UCSD-AML1 (cell line): Measurements from ENCODE around the gene KCNK18.
"Not testable (repeated sequence)": the region's sequence is repeated elsewhere in the genome, so short reads cannot be mapped to it uniquely, and the experiment has no call there.

ENCODE experiments used
- DNase-seq: peaks from one replicate; lab custom pipeline; 2025; ENCODE audit not compliant: unreplicated experiment; lab: John Stamatoyannopoulos, UW

KCNK18 gene

DNA sequence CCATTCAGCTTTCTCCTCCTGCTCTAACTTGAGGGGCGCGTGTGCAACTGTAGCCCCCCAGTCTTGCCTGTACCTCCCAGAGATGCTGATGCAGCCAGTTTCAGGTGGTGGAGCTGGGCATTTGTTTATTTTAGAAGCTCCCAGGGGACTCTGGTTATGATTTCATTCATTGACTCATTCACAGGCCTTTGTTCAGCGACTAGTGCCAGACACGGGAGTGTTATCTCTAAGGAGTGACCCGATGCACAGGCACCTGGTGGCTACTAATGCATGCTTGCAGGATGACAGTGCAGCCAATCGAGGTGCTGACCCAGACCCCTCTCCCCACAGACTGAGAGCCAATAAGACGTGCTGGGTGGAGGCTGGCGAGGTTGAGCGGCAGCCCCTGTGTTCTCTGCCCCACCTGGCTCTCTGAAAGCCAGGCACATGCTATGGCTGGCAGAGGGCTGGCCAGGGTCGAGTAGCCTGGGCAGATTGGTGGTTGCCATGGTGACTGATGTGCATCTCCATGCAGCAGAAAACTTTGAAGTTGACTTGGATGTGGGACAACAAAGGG lies 23.9 kb downstream of the KCNK18 start:
- DNase-seq: no peak

GRCh38 chr10:117222552-117222951 lies 25.3 kb downstream of the KCNK18 start:
- DNase-seq: no peak

DNA sequence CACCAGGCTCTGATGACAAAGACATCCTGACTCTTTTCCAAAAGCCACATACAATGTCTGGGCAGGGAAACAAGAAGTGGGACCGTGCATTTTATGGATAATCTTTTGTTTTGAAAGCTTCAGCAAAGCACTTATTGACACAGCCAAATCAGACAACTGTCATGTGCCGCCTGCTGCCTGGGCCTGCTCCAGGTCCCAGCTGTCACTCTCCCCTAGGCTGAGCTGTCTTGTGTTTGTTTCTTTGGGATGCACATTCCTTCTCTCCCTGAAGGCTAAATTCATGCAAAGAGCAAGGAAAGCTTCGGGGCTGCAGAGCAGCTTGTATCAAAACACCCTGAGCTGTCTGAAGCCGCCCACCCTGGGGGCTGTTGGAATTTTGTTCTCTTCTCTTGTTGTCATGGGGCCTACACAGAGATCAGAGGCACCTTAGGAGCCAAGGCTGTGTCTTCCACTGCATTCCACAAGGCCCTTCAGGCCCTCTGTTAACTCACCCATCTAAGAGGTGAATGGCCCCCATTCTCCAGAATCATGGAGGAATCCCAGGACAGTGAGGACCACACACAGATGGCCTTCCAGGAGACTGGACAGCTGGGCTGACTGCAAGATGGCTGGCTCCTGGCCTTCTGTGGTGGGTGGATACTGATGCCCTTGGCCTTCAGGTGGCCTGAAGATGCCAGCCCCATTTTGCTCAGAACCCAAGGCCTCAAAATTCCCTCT lies 25.8 kb downstream of the KCNK18 start:
- DNase-seq: no peak

DNA sequence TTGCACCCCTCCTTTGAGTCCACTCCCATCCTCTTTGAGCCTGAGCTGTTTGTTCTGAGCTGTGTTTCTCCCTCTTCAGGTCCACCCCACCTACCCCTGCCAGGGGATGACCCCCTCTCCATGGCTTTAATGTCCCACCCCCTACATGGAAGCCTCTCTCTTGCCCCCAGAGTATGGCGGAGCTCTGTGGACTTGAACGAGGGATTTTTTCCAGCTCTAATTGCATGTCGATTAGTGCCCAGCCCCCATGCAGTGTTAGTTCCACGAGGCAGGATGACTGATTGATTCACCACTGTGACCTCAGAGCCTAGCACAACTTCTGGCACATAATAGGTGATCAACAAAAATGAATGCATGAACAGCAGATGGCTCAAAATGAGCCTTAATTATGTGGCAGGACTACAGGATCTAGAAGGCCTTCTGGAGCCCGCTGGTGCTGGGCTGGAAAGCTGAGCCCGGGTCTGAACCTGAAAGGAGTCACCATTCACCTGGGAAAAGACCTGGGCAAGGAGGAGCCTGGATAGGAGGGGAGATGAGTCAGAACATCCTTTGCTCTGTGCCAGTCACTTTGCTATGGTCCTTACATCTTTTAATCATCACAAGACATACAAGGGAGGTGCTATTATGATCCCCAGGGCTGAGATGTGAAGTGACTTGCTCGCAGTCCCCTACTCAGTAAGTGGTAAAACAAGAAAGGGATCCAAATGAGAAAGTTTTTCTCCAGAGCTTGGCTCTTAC lies 26.6 kb downstream of the KCNK18 start:
- DNase-seq: no peak

- DNase-seq: no peak
Observed at GRCh38 chr10:117224881-117225280, 27.6 kb downstream of the KCNK18 start.

GRCh38 chr10:117226813-117227451 lies 29.6 kb downstream of the KCNK18 start:
- peak; percentile 66 for DNase-seq

- no peak for DNase-seq
Observed at GRCh38 chr10:117228210-117228609, 30.9 kb downstream of the KCNK18 start.

- DNase-seq: not testable (repeated sequence)
Observed at GRCh38 chr10:117230107-117230506, 32.8 kb downstream of the KCNK18 start.

- DNase-seq: no peak
Observed at GRCh38 chr10:117237401-117237991, 40.2 kb downstream of the KCNK18 start.

- DNase-seq: no peak
Observed at GRCh38 chr10:117239051-117239450, 41.8 kb downstream of the KCNK18 start.

DNA sequence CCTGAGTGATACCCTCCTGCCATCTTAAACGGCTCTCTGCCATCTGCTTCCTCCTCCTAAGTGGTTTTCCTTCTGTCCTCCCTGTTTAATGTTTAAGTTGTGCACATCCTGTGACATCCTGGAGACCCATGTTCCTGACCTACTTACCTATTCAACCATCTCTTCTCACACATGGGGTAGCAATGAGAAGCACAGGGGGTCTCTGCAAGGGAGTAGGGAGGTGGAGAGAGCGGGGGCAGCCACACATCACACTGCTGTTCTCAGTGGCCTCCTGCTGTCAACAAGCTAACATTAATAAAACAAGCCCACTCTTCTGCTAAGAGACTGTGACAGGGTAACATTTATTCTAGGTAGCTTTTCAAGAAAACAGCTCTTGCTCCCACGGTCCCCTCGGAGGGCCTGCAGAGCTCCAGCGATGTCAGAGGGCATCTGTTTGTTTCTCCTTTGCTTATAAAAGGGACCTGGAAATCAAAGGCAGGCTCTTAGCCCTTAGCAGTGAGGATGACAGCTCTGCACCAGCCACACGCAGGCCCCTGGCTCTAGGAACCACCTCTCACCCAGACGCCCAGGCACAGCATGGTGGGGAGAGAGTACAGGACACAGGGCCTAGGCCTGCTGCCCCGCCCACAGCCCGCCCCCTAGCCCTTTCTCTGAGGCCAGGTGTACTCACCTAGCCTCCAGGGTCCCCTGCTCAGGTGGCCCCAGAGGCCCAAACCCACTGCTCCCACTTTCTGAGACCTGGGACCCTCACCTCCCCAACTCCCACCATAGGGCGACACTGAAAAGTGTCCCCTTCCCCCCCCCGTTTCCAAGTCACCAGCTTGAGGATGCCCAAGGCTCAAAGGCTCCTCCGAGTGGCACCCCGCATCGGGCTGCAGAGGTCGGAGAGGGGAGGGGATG lies 42.7 kb downstream of the KCNK18 start:
- peak; percentile 53 for DNase-seq

- DNase-seq: no peak
Observed at GRCh38 chr10:117240621-117241529, 43.6 kb downstream of the KCNK18 start, which contains the start of gene SLC18A2. Gene SLC18A2, plus strand, starts transcription at chr10:117241114. Its CDS starts 580 bp downstream, at chr10:117241694.

- peak; percentile 54 for DNase-seq
Observed at GRCh38 chr10:117241541-117242462, 44.5 kb downstream of the KCNK18 start.

GRCh38 chr10:117242463-117242832 lies 45.2 kb downstream of the KCNK18 start:
- no peak for DNase-seq

GRCh38 chr10:117246997-117247671 lies 49.8 kb downstream of the KCNK18 start:
- no peak for DNase-seq

DNA sequence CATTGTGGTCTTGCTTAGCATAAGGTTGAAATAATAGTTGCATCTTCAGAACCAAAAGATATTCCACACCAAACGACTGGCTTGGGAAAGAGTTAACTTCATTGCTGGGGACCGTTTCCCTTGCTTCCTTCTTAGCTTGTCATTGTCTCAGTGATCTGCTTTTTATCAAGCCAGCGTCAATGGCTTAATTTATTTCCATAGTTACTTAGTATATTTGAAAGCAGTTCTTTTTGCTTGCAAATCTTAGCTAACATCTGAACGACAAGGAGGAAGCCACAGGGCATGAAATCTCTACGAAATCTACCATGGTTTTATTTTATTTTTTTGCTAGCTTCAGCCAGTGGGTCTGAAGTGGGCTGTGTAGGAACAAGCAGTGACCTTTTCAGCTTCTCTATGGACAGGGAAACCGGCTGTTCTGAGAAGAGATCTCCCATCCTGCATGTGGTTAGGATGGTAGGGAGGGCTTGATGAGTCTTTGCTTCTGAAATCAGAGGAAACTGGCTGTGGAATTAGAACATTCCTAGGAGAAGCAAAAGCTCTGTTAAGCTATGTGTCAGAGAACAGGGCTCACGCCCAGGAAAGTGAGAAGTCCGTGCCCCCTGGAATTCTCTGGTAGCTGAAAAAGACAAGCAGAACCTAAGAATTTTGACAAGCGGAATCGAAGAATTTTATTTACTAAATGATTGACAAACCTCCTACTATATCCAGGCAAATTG lies 51.6 kb downstream of the KCNK18 start:
- DNase-seq: no peak

DNA sequence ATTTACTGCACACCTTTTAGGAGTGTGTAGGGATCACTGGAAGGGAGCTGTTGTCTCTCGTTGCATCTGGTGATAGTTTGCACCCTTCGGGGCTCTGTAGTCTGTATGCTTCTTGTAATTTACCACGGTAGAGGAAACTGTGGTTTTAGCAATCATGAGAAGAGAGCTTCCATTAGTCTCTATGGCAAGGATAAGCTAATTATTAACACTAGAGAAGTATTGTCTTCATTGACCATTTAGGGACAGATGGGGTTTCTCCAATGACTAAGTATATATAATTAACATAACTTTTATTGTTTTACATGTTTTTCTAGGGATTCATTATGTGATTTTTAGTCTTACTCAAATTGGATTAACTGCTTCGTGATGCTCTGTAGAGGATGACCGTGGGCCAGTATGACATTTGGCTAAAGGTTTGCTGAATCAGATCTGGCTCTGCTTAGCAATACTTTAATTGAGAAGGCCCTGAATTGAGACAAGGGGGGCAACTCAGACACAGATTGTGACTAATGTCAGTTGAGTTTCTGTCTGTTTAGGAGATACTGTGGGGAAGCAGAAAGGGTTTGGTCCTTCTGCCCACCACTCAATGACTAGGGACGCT lies 52.3 kb downstream of the KCNK18 start:
- DNase-seq: no peak
